Posterior cingulate gyrus (tissue), 11 donors: ENCODE data around the gene GREM2.
A peak's percentile ranks its signal among the peaks of the same experiment; 100 is the strongest.

Experiments
- DNase-seq, 10 donors: peaks; one replicate each; pipeline versions ENCODE4 v3.0.0 to v3.0.0-alpha.2; 2020 to 2021; ENCODE audit warnings: mixed read lengths in 3 of 10
- intact Hi-C: fragments of 100-400 bp; cut with DNase I; formaldehyde crosslinking; loops from one replicate; pipeline ENCODE4 v1.15.1; 2023

Gene GREM2

DNA sequence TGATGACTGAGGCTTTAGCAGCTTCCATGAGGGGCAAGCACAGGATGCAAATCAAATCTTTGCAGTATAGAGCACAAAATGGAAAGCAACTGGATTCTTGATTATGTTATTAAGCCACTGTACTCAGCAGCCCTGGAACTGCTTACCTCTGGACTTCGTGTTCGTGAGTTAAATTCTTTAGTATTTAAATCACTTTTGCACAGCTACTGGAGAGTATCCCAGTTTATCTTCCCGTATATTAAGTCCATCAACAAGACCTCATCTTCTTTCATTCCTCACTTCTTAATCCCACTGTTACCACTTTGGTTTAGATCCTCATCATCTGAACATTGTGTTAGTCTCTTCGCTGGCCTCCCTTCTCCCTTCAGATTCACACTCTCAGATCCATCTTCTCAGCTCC, 108.9 kb downstream of the GREM2 start:
- intact Hi-C loops = no loop called here
- DNase-seq = no peak

DNA sequence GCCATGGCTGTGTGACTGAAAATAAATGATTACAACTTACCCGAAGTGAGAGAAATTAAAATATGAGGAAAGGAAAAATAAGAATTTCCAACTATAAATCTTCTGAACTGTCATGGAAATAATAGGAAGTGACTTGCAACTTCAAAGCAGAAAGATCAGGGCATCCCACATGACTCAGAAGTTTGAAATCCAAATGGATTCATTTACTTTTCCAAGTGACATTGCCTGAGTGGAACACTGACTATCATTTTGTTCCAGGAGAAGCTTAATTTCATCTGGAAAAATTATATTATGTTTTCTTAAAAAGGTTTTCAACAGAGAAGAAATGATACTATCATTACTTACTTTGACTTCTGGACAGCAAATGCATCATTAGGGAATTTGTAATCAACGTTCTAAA, 110.8 kb downstream of the GREM2 start:
- intact Hi-C loops = no loop called here
- DNase-seq = no peak

DNA sequence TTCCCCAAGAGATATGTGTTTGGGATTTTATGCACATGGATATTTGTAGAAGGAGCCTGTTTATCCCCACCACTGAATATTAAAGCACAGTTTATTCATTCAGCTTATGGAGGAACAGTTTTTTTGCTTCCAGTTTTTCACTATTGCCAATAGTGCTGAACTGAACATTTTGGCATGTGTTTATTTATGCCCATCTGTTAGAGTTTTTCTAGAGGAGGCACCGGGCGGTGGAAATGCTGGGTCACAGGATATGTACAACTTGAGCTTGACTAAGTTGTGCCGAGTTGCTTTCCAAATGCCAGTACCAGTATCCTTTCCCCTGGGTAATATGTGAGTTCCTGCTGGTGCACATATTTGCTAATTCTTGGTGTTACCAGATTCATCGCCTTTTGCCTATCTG, 111.3 kb downstream of the GREM2 start:
- intact Hi-C loops = no loop called here
- no peak for DNase-seq

- no peak for DNase-seq
- intact Hi-C loops = no loop called here
These were observed 112.9 kb downstream of the GREM2 start for GRCh38 chr1:240499012-240499411.

DNA sequence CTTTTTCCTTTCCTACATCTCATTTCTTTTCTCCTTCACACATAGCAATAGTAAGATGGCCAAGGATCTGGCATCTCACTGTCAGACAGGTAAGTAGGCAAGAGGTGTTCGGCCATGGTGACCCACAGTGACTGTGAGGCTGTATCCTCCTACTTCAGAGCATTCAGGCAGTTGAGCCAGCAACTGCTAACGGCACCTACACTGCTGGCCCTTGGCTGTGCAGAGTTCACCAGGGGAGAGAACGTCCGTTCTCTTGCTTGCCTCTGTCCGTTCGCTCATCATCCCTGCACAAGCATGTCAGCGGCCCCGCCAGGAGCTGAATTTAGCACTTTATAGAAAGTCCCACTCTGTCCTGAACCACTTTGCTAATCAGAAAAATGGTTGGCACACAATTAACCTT, 113.6 kb downstream of the GREM2 start:
- intact Hi-C loops = no loop called here
- no peak for DNase-seq

DNA sequence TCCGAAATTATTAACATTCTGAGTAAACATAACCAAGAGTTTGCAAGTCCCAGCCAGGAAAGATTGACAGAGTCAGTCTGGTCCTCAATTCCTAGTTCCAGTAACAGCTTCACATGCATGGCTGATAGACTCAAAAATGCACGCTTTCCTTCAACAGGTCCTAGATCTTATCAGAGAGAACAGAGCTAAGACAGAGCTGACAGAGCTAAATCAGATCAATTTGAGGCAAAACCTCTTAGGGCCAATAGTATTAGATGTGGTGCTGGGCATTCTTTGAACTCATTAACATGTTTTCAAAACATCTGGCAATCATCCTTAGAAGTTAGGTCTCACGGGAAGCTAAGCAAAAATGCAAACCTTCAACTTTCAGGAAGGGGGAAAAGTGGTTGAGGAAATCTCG, 114.0 kb downstream of the GREM2 start:
- intact Hi-C loops = no loop called here
- DNase-seq = no peak

DNA sequence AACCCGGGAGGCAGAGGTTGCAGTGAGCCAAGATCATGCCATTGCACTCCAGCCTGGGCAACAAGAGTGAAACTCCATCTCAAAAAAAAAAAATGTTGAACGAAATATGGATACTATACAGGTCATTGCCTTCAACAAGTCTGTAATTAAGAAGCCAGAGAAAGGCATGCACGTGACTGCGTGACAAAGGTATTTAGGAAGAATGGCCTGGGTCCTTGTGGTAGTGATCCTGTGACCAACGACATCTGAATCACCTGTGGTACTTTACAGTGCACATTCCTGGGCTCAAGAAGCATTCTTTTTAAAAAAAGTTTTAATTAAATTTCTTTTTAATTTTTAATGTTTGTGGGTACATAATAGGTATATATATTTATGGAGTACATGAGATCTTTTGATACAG, 115.0 kb downstream of the GREM2 start:
- intact Hi-C loops = no loop called here
- no peak for DNase-seq

- intact Hi-C loops = no loop called here
- no peak for DNase-seq
These were observed 115.6 kb downstream of the GREM2 start for GRCh38 chr1:240496356-240496755.

- intact Hi-C loops = no loop called here
- no peak for DNase-seq
These were observed 116.4 kb downstream of the GREM2 start for GRCh38 chr1:240495601-240496000.

DNA sequence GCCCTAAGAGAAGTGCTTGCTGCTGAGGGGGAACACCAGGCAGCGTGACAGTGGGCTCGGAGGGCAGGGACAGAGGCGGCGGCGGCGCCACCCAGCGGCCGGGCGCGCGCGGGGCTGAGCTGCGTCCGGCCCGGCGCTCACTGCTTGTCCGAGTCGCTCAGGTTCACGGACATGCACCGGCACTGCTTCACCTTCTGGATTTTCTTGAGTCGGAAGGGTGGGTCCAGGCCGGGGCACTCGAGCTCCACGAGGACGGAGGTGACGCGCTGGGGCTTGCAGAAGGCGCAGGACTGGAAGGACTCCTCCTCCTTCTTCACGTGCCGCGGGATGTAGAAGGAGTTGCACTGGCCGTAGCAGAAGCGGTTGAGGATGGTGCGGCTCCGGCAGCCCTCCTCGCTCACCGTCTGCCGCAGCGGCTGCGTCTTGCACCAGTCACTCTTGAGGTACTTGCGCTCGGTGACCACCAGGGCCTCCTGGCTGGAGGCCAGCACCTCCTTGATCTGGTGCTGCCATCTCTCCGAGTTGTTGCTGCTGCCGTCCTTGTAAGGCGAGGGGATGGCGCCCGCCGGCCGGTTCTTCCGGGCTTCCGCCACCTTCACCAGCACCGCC, 119.0 kb downstream of the GREM2 start:
- DNase-seq = peak in 4 of 10 donors; percentile 20 to 86 (median 51)
- intact Hi-C loops = no loop called here

GRCh38 chr1:240491796-240492195, 120.2 kb downstream of the GREM2 start:
- intact Hi-C loops = no loop called here
- no peak for DNase-seq

GRCh38 chr1:240491156-240491555, 120.8 kb downstream of the GREM2 start:
- DNase-seq = no peak
- intact Hi-C loops = no loop called here

DNA sequence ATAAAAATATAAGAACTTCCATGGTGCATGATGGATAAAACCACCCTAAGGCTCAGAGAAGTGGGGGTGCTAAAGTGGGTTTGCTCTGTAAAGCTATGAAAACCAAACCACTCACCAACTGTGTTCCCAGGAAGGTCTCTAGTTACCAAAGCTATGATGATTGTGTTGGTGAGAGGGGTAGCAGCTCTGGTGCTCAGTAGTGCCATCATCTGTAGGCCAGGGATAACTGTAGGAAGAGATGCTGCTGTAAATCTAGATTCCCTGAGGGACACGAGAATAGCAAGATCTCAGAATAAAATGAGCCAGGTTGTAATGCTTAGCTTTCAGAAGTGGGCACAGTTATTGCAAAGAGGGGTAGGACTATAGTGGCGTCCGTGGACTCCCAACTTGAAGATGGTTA, 124.5 kb downstream of the GREM2 start:
- intact Hi-C loops = no loop called here
- no peak for DNase-seq

DNA sequence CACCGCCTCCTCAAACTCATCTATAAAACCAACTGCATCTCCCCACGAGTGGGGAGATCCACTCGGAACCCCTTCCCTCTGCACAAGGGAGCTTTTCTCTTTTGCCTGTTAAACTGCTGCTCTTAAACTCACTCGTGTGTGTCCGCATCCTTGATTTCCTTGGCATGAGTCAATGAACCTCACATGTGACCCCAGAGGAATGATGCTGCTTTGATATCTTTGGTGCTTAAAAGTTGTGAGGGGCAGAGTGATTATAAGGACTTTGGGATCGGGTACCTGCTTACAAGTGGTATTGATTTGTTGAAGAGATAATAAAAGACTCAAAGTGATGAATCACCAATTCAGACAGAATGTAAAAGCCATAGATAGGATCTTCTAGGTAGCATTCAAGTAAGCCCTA, 125.3 kb downstream of the GREM2 start:
- DNase-seq = no peak
- intact Hi-C loops = no loop called here

GRCh38 chr1:240484804-240485443, 127.0 kb downstream of the GREM2 start:
- intact Hi-C loops = no loop called here
- DNase-seq = no peak

DNA sequence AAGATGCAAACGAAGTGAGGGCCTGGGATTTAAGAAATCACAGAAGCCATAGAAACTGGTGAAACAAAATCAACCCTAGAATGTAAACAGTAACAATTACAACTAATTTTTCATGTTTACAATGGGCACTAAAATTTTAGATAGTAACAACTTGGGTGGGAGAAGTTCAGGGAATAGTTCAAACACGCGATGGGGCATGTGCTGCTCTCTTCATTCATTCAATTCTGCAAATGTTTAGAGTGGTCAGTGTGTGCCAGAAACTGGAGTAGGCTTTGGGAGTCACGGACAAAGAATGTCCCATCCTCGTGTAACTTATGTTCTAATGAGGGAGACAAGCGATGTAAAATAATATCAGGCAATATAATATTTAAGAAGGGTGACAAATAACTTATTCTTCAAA, 133.4 kb downstream of the GREM2 start:
- intact Hi-C loops = no loop called here
- no peak for DNase-seq

GRCh38 chr1:240475832-240476231, 136.1 kb downstream of the GREM2 start:
- DNase-seq = no peak
- intact Hi-C loops = no loop called here

GRCh38 chr1:240474133-240474614, 137.8 kb downstream of the GREM2 start:
- intact Hi-C loops = no loop called here
- no peak for DNase-seq

- intact Hi-C loops = no loop called here
- DNase-seq = no peak
These were observed 143.3 kb downstream of the GREM2 start for GRCh38 chr1:240468656-240469055.

GRCh38 chr1:240467895-240468294, 144.1 kb downstream of the GREM2 start:
- no peak for DNase-seq
- intact Hi-C loops = no loop called here

GRCh38 chr1:240466509-240466908, 145.4 kb downstream of the GREM2 start:
- no peak for DNase-seq
- intact Hi-C loops = no loop called here

DNA sequence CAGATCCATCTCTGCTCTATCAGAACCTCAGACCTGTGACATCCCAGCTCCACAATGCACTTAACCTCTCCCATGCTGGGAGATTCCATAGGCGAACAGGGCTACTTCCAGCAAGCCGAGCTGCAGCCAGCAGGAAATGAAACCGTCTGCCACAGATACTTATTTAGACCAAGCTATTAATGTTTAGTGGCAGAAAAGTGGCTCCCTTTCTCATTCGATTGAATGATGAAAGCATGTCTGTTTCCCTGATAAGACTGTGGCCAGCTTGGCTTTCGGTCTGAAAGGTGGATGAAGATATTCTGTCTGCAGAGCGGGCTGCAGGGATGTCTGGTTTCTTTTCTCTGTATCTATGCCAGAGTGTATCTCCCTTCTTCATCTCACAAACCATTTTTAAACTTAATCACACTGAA, 146.4 kb downstream of the GREM2 start:
- DNase-seq = no peak
- intact Hi-C loops = no loop called here

- DNase-seq = no peak
- intact Hi-C loops = no loop called here
These were observed 147.9 kb downstream of the GREM2 start for GRCh38 chr1:240464099-240464498.
